Measurements from ENCODE around the gene KNDC1.

KNDC1 gene

DNA sequence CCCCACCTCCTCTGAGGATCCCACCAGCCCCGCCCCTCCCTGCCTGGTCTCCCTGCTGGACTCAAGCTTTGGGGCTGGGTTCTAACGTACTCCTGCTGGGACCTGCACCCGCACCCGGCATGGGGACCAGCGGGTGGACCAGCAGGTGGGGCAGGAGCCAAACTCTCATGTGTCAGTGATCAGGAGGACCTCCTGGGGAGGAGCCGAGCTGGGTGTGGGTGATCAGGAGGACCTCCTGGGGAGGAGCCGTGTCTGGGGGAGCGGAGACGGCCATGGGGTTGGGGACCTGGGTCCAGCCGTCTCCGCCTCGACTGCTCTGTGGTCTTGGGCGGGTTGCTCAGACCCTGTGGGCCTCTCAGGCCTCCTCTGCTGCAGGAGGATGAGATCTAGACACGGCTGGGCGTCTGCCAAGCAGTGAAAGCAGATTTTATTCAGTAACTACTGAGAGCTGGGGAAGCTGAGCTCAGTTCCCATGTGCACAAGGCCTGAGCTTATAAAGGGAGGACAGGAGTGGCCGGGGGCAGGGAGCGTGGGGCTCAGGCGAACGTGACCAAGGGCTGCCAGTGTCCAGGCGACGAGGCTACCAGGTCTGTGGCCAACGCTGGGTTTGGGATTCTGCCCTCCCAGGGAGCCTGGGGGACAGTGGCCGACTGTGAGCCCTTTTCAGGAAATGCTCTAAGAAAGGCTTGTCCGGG is 36.3 kb downstream of the KNDC1 start:
- DNase-seq: no peak

DNA sequence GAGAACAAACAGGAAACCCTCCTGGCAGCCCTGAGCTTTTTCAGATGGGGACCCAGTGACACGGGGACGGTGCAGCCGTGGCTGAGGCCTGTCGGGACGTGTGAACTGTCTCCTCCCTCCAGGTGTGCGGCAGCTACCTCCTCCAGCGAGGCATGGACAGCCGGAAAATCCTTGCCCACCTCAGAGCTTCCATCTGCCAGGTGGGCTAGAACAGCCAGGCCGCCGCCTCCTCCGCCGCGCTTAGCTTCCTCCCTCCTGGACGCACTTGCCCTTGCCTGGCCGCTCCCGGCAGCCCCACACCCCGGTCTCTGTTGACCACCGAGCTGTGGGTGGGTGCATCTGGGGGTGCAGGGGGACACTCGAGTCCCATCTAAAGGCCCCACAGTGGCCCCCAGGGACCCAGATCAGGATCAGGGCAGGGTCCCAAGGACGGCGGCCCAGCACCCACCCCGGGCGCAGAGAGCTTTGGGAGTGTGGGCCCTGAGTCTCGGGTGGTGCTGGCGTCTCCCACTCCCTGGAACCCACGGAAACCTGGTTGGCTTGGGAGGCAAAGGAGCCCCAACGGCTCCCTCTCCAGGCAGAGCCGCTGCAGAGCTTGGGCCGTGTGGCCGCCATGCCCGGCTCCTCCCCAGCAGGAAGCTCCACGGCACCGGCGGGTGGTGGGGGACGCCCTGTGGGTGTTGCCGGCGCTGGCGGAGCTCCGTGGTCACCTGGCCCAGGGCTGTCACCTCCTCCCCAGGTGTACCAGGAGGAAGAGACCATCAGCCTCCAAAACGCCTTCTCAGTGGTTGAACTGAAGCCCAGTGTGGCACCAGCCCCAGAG is 37.1 kb downstream of the KNDC1 start:
- DNase-seq: no peak

DNA sequence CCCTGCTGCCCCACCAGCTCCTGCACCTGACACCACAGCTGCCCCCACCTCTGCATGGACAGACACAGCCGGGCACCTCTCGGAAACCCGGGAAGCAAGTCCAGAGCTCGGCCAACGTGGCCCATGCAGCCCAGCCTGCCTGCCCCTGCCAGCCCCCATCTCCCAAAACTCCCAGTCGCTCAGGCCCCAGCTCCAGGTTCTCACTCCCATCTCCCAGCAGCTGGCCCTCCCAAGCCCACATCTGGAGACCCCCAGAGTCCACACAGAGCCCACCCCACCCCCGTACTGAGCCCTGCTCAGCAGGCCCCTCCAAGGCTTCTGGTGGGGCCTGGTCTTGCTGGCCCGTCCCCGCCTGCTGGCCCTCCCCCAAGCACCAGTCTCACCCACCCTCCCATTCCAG is 37.8 kb downstream of the KNDC1 start:
- no peak for DNase-seq

DNA sequence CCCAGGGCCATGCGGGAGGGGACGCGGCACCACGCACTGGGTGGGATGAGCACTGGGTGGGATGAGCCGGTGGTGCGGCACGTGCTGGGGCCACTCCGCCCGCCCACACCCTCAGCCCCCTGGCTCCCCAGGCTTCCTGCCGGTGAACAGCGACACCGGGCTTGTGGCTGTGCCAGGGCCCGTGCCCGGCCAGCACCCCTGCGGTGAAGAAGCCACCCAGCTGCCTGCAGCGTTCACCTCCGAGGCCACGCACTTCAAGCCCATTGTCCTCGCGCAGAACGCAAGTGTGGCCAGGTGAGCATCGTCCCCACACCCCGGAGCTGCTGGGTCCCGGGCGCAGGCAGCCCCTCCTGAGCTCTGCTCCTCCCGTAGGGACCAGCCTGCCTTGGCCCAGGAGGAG is 38.2 kb downstream of the KNDC1 start:
- no peak for DNase-seq

DNA sequence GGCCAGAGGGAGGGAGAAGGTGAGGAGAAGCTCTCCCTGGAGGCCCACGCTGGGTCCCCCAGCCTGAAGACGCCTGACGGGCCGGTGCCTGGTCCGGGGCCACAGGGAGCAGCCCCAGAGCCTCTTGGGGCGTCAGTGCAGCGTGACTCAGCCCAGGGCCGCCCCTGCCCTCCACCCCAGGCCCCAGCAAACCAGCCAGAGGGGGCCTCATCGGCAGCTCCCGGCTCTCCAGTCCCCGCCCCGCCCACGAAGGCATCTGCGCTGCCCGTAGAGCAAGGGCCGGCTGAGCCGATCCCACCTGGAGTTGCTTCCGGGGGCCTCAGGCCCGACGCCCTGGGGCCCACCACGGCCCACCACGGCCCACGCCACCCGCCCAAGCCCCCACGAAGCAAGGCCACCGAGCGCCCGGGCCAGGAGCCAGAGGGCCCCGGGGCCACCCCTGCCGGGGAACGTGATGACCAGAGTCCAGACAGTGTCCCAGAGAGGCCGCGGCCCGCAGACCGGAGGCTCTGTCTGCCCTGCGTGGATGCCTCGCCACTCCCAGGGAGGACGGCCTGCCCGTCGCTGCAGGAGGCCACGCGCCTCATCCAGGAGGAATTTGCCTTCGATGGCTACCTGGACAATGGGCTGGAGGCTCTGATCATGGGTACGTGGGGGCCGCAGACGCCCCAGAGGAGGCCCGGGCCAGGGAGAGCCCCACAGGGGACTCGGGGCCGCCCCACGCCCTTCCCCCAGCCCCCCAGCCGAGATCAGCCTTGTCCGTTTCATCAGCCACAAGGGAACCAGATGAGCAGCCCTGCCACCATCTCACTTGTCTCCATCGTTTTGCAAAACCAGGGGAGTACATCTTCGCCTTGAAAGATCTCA is 38.8 kb downstream of the KNDC1 start:
- DNase-seq: no peak

DNA sequence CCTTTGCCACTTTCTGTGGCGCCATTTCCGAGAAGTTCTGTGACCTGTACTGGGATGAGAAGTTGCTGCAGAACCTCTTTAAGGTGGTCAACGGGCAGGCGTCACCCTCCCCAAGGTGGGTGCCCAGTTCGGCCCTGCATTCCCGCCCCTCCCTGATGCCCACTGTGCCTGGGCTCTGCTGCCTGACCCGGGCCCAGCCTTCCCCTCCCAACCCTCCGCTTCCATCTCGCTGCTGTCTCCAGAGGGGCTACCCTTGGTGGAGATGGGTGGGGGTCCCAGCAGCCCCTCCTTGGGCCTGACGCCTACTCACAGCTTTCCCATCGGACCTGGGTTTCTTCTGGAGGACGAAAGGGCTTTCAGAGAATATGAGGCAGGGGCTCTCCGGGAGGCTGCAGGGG is 39.5 kb downstream of the KNDC1 start:
- no peak for DNase-seq

DNA sequence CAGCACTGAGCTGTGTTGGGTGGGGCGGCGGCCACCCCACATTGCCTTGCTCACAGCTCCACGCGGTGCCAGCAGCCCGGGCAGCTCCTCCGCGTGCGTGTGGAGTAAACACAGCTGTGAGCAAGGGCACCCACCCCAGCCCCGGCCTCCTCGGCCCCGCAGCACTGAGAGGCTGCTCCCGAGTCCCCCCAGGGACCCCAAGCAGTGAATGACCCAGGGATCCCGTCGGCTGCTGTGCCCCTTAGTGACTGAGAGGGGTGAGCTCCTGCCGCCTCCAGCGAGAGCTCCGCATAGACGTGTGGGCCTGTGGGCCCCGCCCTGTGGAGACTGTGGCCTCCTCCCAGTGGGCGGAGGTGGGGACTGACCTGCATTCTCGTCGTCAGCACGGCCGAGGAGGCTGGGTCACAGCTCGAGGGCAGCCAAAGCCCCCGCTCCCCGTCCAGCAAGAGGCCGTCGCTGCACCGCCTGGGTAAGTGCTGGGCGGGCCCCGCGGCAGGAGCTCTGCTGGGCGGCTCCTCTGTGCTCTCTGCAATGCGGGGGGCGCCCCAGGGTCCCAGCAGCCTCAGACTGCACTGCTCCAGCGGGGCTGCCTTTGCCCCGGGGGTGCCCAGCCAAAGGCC is 40.1 kb downstream of the KNDC1 start:
- DNase-seq: no peak

DNA sequence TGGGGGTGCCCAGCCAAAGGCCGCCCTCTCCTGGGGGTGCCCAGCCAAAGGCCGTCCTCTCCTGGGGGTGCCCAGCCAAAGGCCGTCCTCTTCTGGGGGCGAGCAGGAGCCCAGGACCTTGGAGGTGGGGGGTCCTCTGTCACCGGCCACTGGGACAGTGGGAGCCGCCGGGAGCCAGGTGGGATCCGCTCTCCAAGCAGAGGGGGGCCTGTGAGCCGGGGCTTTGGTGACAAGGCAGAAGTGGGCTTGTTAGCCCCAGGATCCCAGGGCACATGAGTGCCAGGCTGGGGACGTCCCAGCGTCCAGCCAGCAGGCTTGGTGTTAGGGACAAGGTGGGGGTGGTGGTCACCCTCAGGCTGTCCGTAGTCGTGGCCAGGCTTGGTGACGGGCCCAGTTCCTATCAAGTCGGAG is 40.6 kb downstream of the KNDC1 start:
- DNase-seq: no peak

DNA sequence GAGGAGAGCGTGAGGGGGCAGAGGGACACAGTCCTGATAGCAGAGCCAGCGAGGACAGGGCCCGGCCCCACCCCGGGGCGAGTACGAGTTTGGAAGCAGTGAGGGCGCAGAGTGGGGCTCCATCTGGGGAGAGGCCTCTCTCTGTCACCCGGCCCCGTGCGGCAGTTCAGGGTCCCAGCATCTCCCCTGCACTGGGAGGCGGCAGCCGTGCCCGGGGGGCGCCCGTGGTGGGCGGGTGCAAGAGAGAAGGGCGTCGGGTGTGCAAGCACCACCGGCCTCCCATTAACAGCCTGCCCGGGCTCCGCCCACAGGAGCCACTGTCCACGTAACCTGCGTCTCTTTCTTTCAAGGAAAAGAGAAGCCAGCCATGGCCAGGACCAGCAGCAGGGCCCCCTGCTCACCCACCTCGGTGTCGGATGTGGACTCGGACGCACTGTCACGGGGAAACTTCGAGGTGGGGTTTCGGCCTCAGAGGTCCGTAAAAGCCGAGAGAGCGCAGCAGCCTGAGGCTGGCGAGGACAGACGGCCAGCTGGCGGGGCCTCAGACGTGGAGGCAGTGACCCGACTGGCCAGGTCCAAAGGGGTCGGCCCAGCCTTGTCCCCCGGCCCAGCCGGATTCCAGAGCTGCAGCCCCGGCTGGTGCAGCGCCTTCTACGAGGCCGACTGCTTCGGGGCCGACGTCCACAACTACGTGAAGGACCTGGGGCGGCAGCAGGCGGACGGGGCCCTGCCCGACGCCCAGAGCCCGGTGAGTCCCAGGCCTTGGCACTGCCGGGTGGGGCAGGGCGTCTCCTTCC is 41.3 kb downstream of the KNDC1 start:
- DNase-seq: no peak

DNA sequence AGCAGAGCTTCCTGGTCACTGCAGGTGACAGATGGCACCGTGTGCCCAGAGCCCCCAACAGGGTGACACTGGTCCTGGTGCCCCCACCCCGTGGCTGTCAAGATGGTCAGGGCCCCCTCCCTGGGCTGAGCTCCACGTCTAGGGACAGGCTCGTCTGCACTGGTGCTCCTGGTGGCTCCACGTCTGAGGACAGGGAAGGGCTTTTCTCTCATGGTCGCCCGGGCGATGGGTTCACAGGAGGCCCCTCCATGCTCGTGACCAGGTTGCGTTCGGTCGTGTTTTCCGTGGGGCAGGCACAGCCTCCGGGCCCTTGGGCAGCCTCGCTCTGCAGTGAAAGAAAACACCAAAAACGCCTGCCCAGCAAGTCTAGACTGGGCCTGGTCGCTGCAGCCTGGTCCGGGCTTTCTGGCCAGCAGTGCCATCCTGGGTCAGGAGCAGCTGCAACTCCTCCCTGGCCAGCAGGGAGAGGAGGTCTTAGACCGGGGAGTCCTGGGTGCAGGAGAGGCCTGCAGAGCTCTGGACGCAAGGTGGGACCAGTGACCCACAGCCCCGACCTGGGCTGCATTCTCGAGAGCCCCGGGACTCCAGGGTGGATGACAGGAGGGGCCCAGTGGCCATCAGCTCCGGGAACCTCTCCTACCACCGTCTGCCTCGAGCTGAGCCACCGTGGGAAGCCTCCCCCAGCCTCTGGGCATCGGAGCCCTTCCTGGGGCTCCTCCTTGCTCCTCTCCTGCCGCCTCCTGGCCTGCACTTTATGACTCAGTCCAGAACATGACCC is 42.1 kb downstream of the KNDC1 start:
- DNase-seq: no peak

DNA sequence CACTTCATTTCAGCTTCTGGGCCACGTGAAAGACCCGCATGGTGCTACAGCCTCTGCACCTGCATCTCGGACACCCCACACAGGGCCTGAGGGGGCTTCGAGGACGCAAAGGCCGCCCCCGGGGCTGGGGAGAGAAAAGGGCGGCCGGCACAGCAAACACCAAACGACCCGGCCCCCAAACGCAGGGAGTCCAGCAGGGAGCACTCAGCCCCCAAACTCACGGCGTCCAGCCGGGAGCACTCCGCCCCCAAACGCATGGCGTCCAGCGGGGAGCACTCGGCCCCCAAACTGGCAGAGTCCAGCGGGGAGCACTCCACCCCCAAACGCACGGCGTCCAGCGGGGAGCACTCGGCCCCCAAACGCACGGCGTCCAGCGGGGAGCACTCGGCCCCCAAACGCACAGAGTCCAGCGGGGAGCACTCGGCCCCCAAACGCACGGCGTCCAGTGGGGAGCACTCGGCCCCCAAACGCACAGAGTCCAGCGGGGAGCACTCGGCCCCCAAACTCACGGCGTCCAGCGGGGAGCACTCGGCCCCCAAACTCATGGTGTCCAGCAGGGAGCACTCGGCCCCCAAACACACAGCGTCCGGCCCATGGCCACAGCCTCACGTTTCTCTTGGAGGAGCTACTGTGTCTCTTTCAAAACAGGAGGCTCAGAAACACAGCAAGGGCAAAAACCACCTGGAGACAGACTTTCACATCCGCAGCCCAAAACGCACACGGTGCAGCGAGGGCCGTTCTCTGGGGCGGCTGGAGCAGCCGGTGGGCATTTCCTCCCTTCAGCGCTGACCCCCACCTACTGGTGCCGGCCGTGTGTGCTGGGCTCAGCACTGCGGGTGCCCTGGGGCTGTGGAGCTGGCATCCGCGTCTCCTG is 43.0 kb downstream of the KNDC1 start:
- DNase-seq: no peak

DNA sequence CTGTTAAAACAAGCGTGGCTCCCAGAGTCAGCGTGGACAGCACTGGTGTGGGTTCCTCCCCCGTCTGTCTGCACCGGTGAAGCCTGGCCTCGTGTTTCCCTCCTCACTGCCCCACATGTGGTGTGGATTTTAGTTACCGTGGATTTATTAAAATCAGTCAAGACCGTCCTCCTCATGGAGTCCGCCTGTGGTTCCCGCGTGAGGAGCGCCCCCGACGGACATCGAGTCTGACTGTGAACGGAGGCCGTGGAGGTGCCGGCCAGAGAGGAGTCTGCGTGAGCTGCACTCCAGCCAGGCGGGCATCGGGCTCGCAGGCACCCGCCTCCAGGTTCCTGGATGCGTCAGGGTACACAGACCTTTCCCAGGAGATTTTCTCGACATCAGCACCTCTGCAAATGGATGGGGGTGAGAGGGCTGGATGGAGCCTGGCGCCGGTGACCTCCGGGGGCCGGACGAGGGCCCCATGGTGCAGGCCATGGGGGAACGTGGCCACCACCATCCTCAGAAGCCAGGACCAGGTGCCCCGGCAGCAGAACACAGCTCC is 43.7 kb downstream of the KNDC1 start:
- no peak for DNase-seq

DNA sequence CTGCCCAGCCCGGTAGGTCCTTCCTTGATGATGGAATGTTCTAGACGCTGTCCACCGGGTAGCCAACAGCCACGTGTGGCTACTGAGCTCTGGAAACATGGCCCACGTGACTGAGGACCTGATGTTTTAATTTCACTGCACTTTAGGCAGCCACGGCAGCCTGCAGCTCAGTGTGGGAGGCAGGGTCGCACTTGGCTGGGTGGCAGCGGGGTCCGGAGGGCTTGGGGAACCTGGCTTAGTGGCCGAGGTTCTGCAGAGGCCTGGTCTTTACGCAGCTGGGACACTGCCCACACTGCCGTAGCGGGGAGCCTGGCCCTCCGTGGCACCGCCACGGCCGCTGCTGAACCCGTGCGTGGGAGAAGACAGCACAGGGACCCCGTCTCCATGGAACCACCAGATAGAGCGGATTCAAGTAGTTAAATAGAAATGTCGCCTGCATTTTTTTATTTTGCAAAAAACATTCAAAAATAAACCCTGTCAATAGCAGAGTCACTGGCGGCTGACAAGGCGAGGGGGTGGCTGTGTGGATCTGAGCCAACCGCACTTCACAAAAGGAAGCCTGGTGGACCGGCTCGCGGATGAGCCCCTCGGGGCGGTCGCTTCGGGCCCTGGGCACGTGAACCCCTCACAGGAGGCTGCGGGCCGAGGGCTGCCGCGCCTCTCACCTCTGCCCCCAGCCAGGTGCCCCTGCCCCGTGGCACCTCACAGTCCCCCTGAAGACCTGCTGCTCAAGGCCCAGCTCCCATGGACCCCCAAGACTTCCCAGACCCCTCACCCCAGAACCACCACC is 44.4 kb downstream of the KNDC1 start:
- no peak for DNase-seq

DNA sequence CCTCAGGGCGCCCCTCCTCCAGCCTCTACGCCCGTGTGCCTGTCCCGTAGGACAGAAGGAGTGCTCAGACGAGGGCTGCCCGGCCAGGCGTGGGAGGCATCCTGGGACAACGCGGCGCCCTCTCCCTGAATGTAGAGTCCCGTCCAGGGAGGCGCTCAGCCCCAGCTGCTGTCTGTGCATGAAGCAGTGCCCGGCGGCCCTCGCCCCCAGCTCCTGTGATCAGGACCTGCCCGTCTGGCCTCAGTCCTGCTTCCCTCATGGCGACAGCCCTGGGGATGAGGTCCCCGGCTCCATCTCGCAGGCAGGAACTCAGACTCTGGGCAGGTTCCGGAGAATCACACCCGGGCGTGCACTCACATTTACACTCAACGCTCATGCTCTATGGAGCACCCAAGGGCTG is 45.1 kb downstream of the KNDC1 start:
- no peak for DNase-seq

DNA sequence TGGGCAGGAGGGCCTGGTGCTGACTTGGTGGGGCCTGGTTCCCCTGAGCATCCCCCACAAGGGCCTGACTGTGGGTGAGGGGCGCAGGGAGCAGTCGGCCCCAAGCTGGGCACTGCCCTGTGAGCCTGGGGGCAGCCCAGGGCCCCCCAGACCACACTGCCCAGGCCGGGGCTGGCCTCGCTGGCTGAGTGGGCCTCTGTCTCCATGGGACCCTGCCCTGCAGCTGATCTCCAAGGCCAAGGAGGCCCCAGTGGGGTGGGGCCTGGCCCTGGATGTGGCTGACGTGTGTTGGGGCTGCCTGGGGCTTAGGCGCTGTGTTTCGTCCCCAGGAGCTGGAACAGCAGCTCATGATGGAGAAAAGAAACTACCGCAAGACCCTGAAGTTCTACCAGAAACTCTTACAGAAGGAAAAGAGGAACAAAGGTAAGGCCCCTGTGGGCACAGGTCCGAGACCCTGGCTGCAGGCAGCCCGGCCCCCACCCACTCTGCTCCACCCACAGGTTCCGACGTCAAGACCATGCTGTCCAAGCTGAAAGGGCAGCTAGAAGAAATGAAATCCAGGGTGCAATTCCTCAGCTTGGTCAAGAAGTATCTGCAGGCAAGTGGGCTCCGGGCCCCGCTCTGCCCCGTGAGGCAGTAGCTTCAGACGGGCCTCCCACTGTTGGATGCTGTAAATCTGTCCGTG is 46.5 kb downstream of the KNDC1 start:
- no peak for DNase-seq

DNA sequence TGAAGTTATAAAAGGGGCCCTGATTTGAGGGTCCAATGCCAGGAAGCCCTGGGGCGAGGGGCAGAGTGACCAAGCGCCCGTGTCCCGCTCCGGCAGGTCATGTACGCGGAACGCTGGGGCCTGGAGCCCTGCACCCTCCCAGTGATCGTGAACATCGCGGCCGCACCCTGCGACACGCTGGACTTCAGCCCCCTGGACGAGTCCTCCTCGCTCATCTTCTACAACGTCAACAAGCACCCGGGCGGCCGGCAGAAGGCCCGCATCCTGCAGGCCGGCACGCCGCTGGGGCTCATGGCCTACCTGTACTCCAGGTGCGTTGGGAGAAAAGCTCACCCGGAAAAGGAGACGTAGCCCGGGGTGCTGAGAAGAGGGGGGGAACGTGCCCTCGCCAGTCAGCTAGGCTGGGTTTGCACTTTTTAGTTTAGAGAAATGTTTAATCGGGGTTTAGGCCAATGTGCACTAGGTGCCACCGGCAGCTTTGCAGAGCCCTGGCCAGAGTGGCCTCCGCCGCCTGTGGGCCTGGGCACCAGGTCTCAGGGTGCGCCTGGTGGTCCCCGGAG is 47.1 kb downstream of the KNDC1 start:
- DNase-seq: no peak

DNA sequence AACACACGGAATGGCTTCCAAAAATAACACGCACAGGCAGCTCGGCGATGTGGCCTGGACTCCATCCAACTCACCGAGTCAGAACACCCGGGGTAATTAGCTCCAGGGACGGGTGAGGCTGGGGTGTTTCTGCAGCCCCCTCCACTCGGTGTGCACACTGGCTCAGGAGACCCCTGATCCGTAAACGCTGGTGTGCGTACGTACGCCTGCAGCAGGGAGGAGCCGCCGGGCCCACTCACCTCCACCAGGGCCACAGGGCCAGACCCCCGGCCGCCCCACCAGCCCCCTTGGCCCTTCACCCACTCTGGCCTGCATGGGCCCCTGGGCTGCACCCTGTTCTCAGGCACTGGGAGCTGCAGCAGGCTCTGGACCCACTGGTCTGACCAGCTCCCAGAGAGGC is 47.6 kb downstream of the KNDC1 start:
- no peak for DNase-seq

DNA sequence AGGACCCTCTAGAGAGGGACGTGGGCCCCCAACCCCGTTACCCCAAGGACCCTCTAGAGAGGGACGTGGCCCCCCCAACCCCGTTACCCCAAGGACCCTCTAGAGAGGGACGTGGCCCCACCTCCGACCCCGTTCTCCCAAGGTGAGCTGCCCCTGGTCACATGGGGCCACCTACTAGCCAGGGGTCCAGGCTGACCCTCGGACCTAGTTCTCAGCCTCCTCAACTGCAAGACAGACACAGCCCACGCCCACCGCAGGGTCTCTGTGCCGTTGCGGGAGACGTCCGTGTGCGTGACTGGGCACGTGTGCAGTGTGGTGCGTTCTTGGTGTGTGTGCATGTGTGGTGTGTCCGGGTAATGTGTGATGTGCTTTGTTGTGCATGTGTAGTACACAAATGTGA is 48.4 kb downstream of the KNDC1 start:
- no peak for DNase-seq

All from NCI-H524 (cell line).